HG03095 (cell line): ENCODE data around the gene RGS17.
A peak's percentile ranks its signal among the peaks of the same experiment; 100 is the strongest.
"Not testable (repeated sequence)": the region's sequence is repeated elsewhere in the genome, so short reads cannot be mapped to it uniquely, and the experiment has no call there.

Experiments used
- ATAC-seq: cut with Tn5 transposase; IDR thresholded peaks from one replicate; pipeline ENCODE4 v1.9.1; 2021; ENCODE audit warnings: moderate library complexity; ENCODE audit not compliant: unreplicated experiment

The RGS17 gene

GRCh38 chr6:152999538-152999937 lies 131.5 kb downstream of the RGS17 start:
- not testable (repeated sequence) for ATAC-seq

- ATAC-seq, result no peak
These were observed 137.2 kb downstream of the RGS17 start for GRCh38 chr6:152993847-152994246.

GRCh38 chr6:152993431-152993830 lies 137.7 kb downstream of the RGS17 start:
- ATAC-seq, result no peak

GRCh38 chr6:152986978-152987377 lies 144.1 kb downstream of the RGS17 start:
- no peak for ATAC-seq

GRCh38 chr6:152985300-152985699 lies 145.8 kb downstream of the RGS17 start:
- not testable (repeated sequence) for ATAC-seq

- peak; percentile 33 for ATAC-seq
These were observed 146.6 kb downstream of the RGS17 start for GRCh38 chr6:152984513-152984872.

GRCh38 chr6:152983637-152984512 lies 147.2 kb downstream of the RGS17 start:
- peak; percentile 20 for ATAC-seq

- peak; percentile 80 for ATAC-seq
These were observed 148.0 kb downstream of the RGS17 start, which contains the start of gene FBXO5 for GRCh38 chr6:152982904-152983636. TSS of gene FBXO5 (minus strand) at chr6:152983041. CDS start at chr6:152982959, 82 bp downstream.

- no peak for ATAC-seq
These were observed 148.8 kb downstream of the RGS17 start for GRCh38 chr6:152981989-152982903.

GRCh38 chr6:152981219-152981618 lies 149.9 kb downstream of the RGS17 start:
- no peak for ATAC-seq

GRCh38 chr6:152980656-152981055 lies 150.4 kb downstream of the RGS17 start:
- no peak for ATAC-seq

GRCh38 chr6:152979116-152979515 lies 152.0 kb downstream of the RGS17 start:
- ATAC-seq, result no peak

GRCh38 chr6:152978058-152978457 lies 153.0 kb downstream of the RGS17 start:
- no peak for ATAC-seq

- ATAC-seq, result no peak
These were observed 153.5 kb downstream of the RGS17 start for GRCh38 chr6:152977556-152977955.

- no peak for ATAC-seq
These were observed 154.3 kb downstream of the RGS17 start for GRCh38 chr6:152976749-152977148.

- no peak for ATAC-seq
These were observed 155.7 kb downstream of the RGS17 start for GRCh38 chr6:152975204-152975915.

- no peak for ATAC-seq
These were observed 157.2 kb downstream of the RGS17 start for GRCh38 chr6:152973916-152974315.

GRCh38 chr6:152969688-152970418 lies 161.2 kb downstream of the RGS17 start:
- no peak for ATAC-seq

- not testable (repeated sequence) for ATAC-seq
These were observed 164.8 kb downstream of the RGS17 start for GRCh38 chr6:152966168-152966894.
